ENCODE results near the gene VEZT.

Gene VEZT

DNA sequence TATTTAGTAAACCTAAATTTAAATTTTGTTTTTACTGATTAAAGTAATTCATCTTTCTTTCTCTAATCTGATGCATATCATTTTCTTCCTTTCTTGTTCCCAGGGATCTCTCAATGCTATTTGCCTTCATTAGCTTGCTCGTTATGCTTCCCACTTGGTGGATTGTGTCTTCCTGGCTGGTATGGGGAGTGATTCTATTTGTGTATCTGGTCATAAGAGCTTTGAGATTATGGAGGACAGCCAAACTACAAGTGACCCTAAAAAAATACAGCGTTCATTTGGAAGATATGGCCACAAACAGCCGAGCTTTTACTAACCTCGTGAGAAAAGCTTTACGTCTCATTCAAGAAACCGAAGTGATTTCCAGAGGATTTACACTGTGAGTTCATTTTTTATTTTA is 48.6 kb downstream of the VEZT start:
- TF ChIP-seq, protein P1, sequence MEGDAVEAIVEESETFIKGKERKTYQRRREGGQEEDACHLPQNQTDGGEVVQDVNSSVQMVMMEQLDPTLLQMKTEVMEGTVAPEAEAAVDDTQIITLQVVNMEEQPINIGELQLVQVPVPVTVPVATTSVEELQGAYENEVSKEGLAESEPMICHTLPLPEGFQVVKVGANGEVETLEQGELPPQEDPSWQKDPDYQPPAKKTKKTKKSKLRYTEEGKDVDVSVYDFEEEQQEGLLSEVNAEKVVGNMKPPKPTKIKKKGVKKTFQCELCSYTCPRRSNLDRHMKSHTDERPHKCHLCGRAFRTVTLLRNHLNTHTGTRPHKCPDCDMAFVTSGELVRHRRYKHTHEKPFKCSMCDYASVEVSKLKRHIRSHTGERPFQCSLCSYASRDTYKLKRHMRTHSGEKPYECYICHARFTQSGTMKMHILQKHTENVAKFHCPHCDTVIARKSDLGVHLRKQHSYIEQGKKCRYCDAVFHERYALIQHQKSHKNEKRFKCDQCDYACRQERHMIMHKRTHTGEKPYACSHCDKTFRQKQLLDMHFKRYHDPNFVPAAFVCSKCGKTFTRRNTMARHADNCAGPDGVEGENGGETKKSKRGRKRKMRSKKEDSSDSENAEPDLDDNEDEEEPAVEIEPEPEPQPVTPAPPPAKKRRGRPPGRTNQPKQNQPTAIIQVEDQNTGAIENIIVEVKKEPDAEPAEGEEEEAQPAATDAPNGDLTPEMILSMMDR (IDR thresholded peaks at IDR 0.05; ENCODE audit: borderline replicate concordance, insufficient read depth, low read depth, low read length) = no peak

GRCh38 chr12:95269892-95270291 is 52.3 kb downstream of the VEZT start:
- TF ChIP-seq, protein P1 (IDR thresholded peaks at IDR 0.05; ENCODE audit: borderline replicate concordance, insufficient read depth, low read depth, low read length) = no peak
- H3K4me3 ChIP-seq (ENCODE audit: low read depth, low read length) = no peak overlapping the region

More for the DNA sequence above, 48.6 kb downstream of the VEZT start:
- no peak overlapping the region for H3K4me3 ChIP-seq (ENCODE audit: low read depth, low read length)

DNA sequence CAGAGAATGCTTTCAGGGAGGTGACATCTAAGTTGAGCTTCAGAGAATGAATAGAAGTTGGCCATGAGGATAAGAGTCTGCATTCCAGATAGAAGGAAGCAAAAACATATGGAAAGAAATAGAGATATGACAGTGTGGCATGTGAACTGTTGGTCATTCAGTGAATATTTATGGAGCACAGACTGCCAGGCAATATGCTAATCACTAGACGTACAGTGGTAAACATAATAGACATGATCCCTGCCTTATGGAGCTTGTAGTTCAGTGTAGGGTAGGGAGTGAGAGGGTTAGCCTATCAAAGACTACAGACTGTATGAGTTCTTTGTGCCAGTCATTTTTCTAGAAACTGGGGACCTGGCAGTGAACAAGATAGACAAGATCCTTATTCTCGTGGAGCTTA is 53.9 kb downstream of the VEZT start:
- TF ChIP-seq, protein P1 (IDR thresholded peaks at IDR 0.05; ENCODE audit: borderline replicate concordance, insufficient read depth, low read depth, low read length) = no peak

GRCh38 chr12:95277139-95277538 is 59.5 kb downstream of the VEZT start:
- H3K4me3 ChIP-seq (ENCODE audit: low read depth, low read length) = no peak overlapping the region
- TF ChIP-seq, protein P1 (IDR thresholded peaks at IDR 0.05; ENCODE audit: borderline replicate concordance, insufficient read depth, low read depth, low read length) = no peak

More for the DNA sequence above, 53.9 kb downstream of the VEZT start:
- H3K4me3 ChIP-seq (ENCODE audit: low read depth, low read length) = no peak overlapping the region

DNA sequence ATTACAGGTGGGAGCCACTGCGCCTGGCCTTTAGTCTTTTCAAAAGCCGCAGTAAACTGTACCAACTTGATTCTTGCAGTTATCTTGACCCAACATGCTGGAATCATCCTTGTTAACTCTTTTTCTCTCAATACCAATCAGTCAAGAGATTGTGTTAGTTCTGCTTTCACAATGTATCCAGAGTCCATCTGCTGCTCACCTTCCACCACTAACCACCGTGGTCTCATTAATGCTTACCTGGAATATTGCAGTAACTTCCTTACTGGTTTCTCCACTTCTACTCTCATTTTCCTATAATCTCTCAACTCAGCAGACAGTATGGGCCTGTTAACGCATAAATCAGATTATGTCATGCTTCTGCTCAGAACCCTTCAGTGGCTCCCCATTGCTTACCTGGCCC is 62.2 kb downstream of the VEZT start:
- no peak overlapping the region for H3K4me3 ChIP-seq (ENCODE audit: low read depth, low read length)
- TF ChIP-seq, protein P1 (IDR thresholded peaks at IDR 0.05; ENCODE audit: borderline replicate concordance, insufficient read depth, low read depth, low read length) = no peak

DNA sequence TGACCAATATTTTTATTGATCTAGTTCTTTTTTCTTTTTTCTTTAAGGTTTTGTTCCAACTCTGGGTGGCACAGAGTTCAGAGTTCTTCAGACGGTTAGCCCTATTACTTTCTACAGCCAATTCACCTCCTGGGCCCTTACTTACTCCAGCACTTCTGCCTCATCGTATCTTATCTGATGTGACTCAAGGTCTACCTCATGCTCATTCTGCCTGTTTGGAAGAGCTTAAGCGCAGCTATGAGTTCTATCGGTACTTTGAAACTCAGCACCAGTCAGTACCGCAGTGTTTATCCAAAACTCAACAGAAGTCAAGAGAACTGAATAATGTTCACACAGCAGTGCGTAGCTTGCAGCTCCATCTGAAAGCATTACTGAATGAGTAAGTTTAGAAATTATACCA is 64.7 kb downstream of the VEZT start:
- TF ChIP-seq, protein P1 (IDR thresholded peaks at IDR 0.05; ENCODE audit: borderline replicate concordance, insufficient read depth, low read depth, low read length) = no peak
- no peak overlapping the region for H3K4me3 ChIP-seq (ENCODE audit: low read depth, low read length)

GRCh38 chr12:95283371-95283770 is 65.8 kb downstream of the VEZT start:
- TF ChIP-seq, protein P1 (IDR thresholded peaks at IDR 0.05; ENCODE audit: borderline replicate concordance, insufficient read depth, low read depth, low read length) = no peak
- H3K4me3 ChIP-seq (ENCODE audit: low read depth, low read length) = no peak overlapping the region
